ENCODE data around the gene HP1BP3. TPM values are rescaled to one million over a fixed set of nuclear protein-coding genes. Genes with fewer than 3 reads are reported as not detected.

Gene HP1BP3
- total RNA-seq, 1 experiment from 2014 or later, result 263 TPM

DNA sequence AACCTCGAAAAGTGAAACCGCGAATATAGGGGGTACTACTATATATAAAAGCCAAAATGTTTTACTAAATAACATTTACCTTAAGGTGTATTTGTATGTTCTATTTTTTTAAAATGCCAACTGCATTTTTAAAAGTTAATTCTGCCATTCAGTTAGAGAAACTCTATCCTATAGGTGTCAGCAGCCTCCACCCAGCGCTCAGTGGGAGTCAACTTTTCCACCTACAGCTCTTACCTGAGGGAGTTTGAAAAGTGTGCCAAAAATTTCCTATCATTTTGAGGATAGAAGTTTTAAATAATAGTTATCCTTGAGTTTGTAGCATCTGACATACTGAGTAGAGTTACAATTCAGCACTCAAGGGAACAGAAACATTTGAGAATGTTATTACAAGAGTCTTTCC is 6.1 kb upstream of the HP1BP3 start:
- intact Hi-C loops (cut with micrococcal nuclease; ENCODE audit: unreplicated experiment), result no loop called here
- Histone ChIP-seq H3K9me3 (ENCODE audit: control insufficient read depth, insufficient read depth, low read depth, low read length) (no peaks in the 10 kb centered on the region), H3K36me3 (ENCODE audit: control insufficient read depth, insufficient read depth, low read length) (no peaks in the 10 kb centered on the region), H3K27me3 (ENCODE audit: control insufficient read depth, insufficient read depth, low read length) (no peaks in the 10 kb centered on the region), H3K4me1 (ENCODE audit: control insufficient read depth, insufficient read depth, low read length) (peaks cover 7% of the 10 kb centered on the region), H3K4me3 (ENCODE audit: low read depth in 2 of 2, low read length in 2 of 2) (no peak overlapping the region), H3K27ac (ENCODE audit: low read length) (no peak overlapping the region)
- ChIA-PET CTCF (no interaction called here), POLR2A (interaction anchor here (0.6 kb wide), 1 partner anchor 75 kb away, joined by 3 read pairs; no protein-coding TSS in a partner anchor)
- ATAC-seq (no peak), DNase-seq (ENCODE audit: low read depth, low spot score) (no peak)
- BruUV-seq (replicated peaks), result no TSS peak
- TF ChIP-seq SIN3A (IDR thresholded peaks at IDR 0.05; ENCODE audit: borderline replicate concordance, insufficient read depth, low read depth, low read length) (no peak), CTCF (IDR thresholded peaks at IDR 0.05) (no peak), POLR2AphosphoS5 (IDR thresholded peaks at IDR 0.05; ENCODE audit: low read depth, low read length) (no peak), TCF7L2 (IDR thresholded peaks at IDR 0.05; ENCODE audit: low read depth, low read length) (no peak), REST (IDR thresholded peaks at IDR 0.05; ENCODE audit: insufficient read depth in 1 of 2, low read depth in 2 of 2, low read length in 1 of 2) (no peak)
- in situ Hi-C loops (cut with HindIII; ENCODE audit: low pct_unique_long_range_greater_than_20kb, low sequenced_read_pairs), result no loop called here

- POLR2A ChIA-PET, result no interaction called here
- TSS peak; percentile 62 for BruUV-seq (replicated peaks)
- Histone ChIP-seq H3K4me1 (ENCODE audit: control insufficient read depth, insufficient read depth, low read length) (peaks cover 14% of the 10 kb centered on the region), H3K27ac (ENCODE audit: low read length) (no peak overlapping the region), H3K9me3 (ENCODE audit: control insufficient read depth, insufficient read depth, low read depth, low read length) (no peaks in the 10 kb centered on the region), H3K27me3 (ENCODE audit: control insufficient read depth, insufficient read depth, low read length) (no peaks in the 10 kb centered on the region), H3K36me3 (ENCODE audit: control insufficient read depth, insufficient read depth, low read length) (no peaks in the 10 kb centered on the region), H3K4me3 (ENCODE audit: low read depth in 2 of 2, low read length in 2 of 2) (no peak overlapping the region)
- CTCF ChIA-PET, result no interaction called here
- TF ChIP-seq REST (IDR thresholded peaks at IDR 0.05; ENCODE audit: insufficient read depth in 1 of 2, low read depth in 2 of 2, low read length in 1 of 2) (no peak), POLR2AphosphoS5 (IDR thresholded peaks at IDR 0.05; ENCODE audit: low read depth, low read length) (no peak), TCF7L2 (IDR thresholded peaks at IDR 0.05; ENCODE audit: low read depth, low read length) (no peak), CTCF (IDR thresholded peaks at IDR 0.05) (no peak)
- in situ Hi-C loops (cut with HindIII; ENCODE audit: low pct_unique_long_range_greater_than_20kb, low sequenced_read_pairs) (no loop called here), intact Hi-C loops (cut with micrococcal nuclease; ENCODE audit: unreplicated experiment) (no loop called here)
- no peak for DNase-seq (ENCODE audit: low read depth, low spot score)
- no peak for ATAC-seq
These were observed 5.1 kb upstream of the HP1BP3 start for GRCh38 chr1:20792196-20792595.

Data from Panc1 (cell line).